ENCODE results near the gene UBE2E1. TPM values are rescaled to one million over a fixed set of nuclear protein-coding genes. Genes with fewer than 3 reads are reported as not detected.

The UBE2E1 gene
- total RNA-seq, 1 donor from 2014 or later, result 124 TPM

DNA sequence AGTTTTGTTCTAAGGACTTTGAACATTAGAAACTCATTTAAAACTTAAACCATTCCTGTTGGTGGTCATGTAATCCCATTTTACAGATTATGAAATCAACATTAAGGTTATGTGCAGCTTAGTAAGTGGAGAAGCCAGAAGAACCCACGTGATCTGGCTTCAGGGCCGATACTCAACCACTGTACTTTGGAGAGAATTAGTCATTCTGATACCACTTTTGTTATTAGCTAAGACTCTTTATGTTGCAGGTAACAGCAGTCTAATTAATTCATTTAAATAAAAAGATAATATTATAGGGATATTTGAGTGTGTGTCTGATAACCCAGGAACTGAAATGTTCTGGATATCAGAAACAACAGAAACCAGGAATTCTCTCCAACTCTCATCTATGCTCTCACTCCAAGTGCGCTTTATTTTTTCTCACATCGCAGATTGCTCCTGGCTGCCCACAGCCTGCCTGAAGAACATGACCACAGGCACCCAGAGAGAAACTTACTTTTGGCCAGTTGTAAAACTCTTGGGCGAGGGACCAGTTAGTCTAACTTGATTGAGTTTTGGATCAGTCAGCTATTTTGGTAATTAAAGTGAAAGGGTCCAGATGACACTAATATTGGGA lies 25.2 kb downstream of the UBE2E1 start:
- Histone ChIP-seq H3K4me3 (no peak overlapping the region), H3K36me3 (no peaks in the 10 kb centered on the region), H3K27ac (no peak overlapping the region), H3K4me1 (peaks cover 37% of the 10 kb centered on the region), H3K9me3 (no peaks in the 10 kb centered on the region), H3K27me3 (no peaks in the 10 kb centered on the region)
- no peak for DNase-seq (ENCODE audit: extremely low spot score in 2 of 2)
- TF ChIP-seq POLR2AphosphoS5 (IDR thresholded peaks at IDR 0.05; ENCODE audit: insufficient read depth in 1 of 2, low read depth in 1 of 2), result no peak
- TF ChIP-seq, protein P1, sequence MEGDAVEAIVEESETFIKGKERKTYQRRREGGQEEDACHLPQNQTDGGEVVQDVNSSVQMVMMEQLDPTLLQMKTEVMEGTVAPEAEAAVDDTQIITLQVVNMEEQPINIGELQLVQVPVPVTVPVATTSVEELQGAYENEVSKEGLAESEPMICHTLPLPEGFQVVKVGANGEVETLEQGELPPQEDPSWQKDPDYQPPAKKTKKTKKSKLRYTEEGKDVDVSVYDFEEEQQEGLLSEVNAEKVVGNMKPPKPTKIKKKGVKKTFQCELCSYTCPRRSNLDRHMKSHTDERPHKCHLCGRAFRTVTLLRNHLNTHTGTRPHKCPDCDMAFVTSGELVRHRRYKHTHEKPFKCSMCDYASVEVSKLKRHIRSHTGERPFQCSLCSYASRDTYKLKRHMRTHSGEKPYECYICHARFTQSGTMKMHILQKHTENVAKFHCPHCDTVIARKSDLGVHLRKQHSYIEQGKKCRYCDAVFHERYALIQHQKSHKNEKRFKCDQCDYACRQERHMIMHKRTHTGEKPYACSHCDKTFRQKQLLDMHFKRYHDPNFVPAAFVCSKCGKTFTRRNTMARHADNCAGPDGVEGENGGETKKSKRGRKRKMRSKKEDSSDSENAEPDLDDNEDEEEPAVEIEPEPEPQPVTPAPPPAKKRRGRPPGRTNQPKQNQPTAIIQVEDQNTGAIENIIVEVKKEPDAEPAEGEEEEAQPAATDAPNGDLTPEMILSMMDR (IDR thresholded peaks at IDR 0.05), result no peak
- no peak for TF ChIP-seq POLR2A (IDR thresholded peaks at IDR 0.05)
- intact Hi-C loops (cut with DNase I), result no loop called here

- Histone ChIP-seq H3K9me3 (no peaks in the 10 kb centered on the region), H3K4me1 (peaks cover 45% of the 10 kb centered on the region), H3K27ac (no peak overlapping the region), H3K27me3 (no peaks in the 10 kb centered on the region), H3K4me3 (no peak overlapping the region), H3K36me3 (no peaks in the 10 kb centered on the region)
- TF ChIP-seq, protein P1 (IDR thresholded peaks at IDR 0.05), result no peak
- TF ChIP-seq POLR2A (IDR thresholded peaks at IDR 0.05), result no peak
- TF ChIP-seq POLR2AphosphoS5 (IDR thresholded peaks at IDR 0.05; ENCODE audit: insufficient read depth in 1 of 2, low read depth in 1 of 2), result no peak
- intact Hi-C loops (cut with DNase I), result no loop called here
- no peak for DNase-seq (ENCODE audit: extremely low spot score in 2 of 2)
Observed at GRCh38 chr3:23831517-23832394, 26.0 kb downstream of the UBE2E1 start.

- TF ChIP-seq, protein P1 (IDR thresholded peaks at IDR 0.05), result no peak
- TF ChIP-seq POLR2A (IDR thresholded peaks at IDR 0.05) (no peak), POLR2AphosphoS5 (IDR thresholded peaks at IDR 0.05; ENCODE audit: insufficient read depth in 1 of 2, low read depth in 1 of 2) (no peak)
Observed at GRCh38 chr3:23832523-23832922, 26.8 kb downstream of the UBE2E1 start.

GRCh38 chr3:23834082-23834870 lies 28.5 kb downstream of the UBE2E1 start:
- Histone ChIP-seq H3K4me1 (peaks cover 56% of the 10 kb centered on the region), H3K36me3 (no peaks in the 10 kb centered on the region), H3K27me3 (no peaks in the 10 kb centered on the region), H3K4me3 (no peak overlapping the region), H3K9me3 (no peaks in the 10 kb centered on the region), H3K27ac (no peak overlapping the region)
- TF ChIP-seq, protein P1 (IDR thresholded peaks at IDR 0.05), result no peak
- TF ChIP-seq POLR2A (IDR thresholded peaks at IDR 0.05) (no peak), POLR2AphosphoS5 (IDR thresholded peaks at IDR 0.05; ENCODE audit: insufficient read depth in 1 of 2, low read depth in 1 of 2) (no peak)
- intact Hi-C loops (cut with DNase I), result no loop called here
- DNase-seq (ENCODE audit: extremely low spot score in 2 of 2), result no peak

More at GRCh38 chr3:23832523-23832922, 26.8 kb downstream of the UBE2E1 start:
- intact Hi-C loops (cut with DNase I), result no loop called here
- no peak overlapping the region for H3K4me3 ChIP-seq
- H3K36me3 ChIP-seq, result no peaks in the 10 kb centered on the region
- peaks cover 52% of the 10 kb centered on the region for H3K4me1 ChIP-seq
- H3K9me3 ChIP-seq, result no peaks in the 10 kb centered on the region
- no peaks in the 10 kb centered on the region for H3K27me3 ChIP-seq
- no peak for DNase-seq (ENCODE audit: extremely low spot score in 2 of 2)
- no peak overlapping the region for H3K27ac ChIP-seq
